KMS-11 (cell line): ENCODE data around the gene NKX2-2.

Experiments
- H2AFZ ChIP-seq: fragments of 200-600 bp; sonication (generic); 2 replicates; pipeline ENCODE4 v1.6.1; 2016; ENCODE audit warnings: antibody characterized with exemption, mixed run types, low read depth
- H3K27ac ChIP-seq: fragments of 200-600 bp; sonication (generic); 2 replicates; pipeline ENCODE4 v1.6.1; 2016; ENCODE audit warnings: mild to moderate bottlenecking, mixed run types
- H3K27me3 ChIP-seq: fragments of 200-600 bp; sonication (generic); 2 replicates; pipeline ENCODE4 v1.6.1; 2017; ENCODE audit warnings: mild to moderate bottlenecking, low read depth, mixed run types, moderate library complexity; ENCODE audit not compliant: insufficient read depth
- H3K36me3 ChIP-seq: fragments of 200-600 bp; sonication (generic); 2 replicates; pipeline ENCODE4 v1.6.1; 2017; ENCODE audit warnings: mild to moderate bottlenecking, mixed run types; ENCODE audit not compliant: insufficient read depth
- H3K4me1 ChIP-seq: fragments of 200-600 bp; sonication (generic); 2 replicates; pipeline ENCODE4 v1.6.1; 2016; ENCODE audit warnings: mild to moderate bottlenecking, low read depth, mixed run types; ENCODE audit not compliant: poor library complexity, severe bottlenecking
- H3K4me2 ChIP-seq: fragments of 200-600 bp; sonication (generic); 2 replicates; pipeline ENCODE4 v1.7.0; 2016; ENCODE audit warnings: mild to moderate bottlenecking, mixed run types
- H3K4me3 ChIP-seq: fragments of 200-600 bp; sonication (generic); IDR thresholded peaks from 2 replicates; pipeline ENCODE4 v1.6.1; 2017; ENCODE audit warnings: low read depth, low read length, mixed read lengths; ENCODE audit not compliant: insufficient read depth
- H3K79me2 ChIP-seq: fragments of 200-600 bp; sonication (generic); 2 replicates; pipeline ENCODE4 v1.6.1; 2016; ENCODE audit warnings: low read depth, mixed run types; ENCODE audit not compliant: insufficient read depth
- H3K9ac ChIP-seq: fragments of 200-600 bp; sonication (generic); 2 replicates; pipeline ENCODE4 v1.6.1; 2016; ENCODE audit warnings: mild to moderate bottlenecking, mixed run types
- H4K20me1 ChIP-seq: fragments of 200-600 bp; sonication (generic); 2 replicates; pipeline ENCODE4 v1.6.1; 2016; ENCODE audit warnings: mild to moderate bottlenecking, mixed run types; ENCODE audit not compliant: insufficient read depth
- TF ChIP-seq, protein P1 (sequence below): fragments of 200-600 bp; sonication (generic); conservative IDR thresholded peaks from 2 replicates; pipeline ENCODE4 v1.6.1; 2017; ENCODE audit warnings: low read depth, mild to moderate bottlenecking, antibody characterized with exemption, low read length, moderate library complexity, mixed read lengths

The NKX2-2 gene

DNA sequence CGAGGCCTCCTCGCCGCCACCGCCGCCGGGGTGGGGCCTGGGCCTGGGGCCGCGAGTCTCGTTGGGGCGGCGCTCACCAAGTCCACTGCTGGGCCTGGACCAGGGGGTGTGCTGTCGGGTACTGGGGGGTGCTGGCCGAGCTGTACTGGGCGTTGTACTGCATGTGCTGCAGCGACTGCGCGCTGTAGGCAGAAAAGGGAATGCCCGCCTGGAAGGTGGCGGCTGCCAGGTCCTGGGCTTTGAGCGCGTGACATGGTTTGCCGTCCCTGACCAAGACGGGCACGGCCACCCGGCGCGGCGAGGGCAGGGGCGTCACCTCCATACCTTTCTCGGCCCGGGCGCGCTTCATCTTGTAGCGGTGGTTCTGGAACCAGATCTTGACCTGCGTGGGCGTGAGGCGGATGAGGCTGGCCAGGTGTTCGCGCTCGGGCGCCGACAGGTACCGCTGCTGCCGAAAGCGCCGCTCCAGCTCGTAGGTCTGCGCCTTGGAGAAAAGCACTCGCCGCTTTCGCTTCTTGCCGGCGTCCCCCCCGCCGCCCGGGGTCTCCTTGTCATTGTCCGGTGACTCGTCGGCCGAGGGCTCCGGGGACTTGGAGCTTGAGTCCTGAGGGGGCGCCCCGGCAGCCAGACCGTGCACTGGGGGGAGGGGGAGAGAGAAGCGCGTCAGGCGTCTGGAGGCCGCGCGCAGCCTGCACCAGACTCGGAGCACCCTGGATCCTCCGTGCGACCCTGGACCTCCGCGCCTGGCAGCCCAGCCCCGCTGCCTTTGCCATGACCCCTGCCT, 1.8 kb downstream of the NKX2-2 start:
- Histone ChIP-seq H4K20me1 (no peaks in the 10 kb centered on the region), H3K27ac (no peak overlapping the region), H3K4me1 (no peaks in the 10 kb centered on the region), H3K9ac (no peak overlapping the region), H3K79me2 (no peaks in the 10 kb centered on the region), H2AFZ (no peak overlapping the region), H3K36me3 (no peaks in the 10 kb centered on the region), H3K4me2 (no peak overlapping the region), H3K27me3 (no peaks in the 10 kb centered on the region; the same call in 1 of the 2 replicates), H3K4me3 (no peak overlapping the region)
- TF ChIP-seq, protein P1, sequence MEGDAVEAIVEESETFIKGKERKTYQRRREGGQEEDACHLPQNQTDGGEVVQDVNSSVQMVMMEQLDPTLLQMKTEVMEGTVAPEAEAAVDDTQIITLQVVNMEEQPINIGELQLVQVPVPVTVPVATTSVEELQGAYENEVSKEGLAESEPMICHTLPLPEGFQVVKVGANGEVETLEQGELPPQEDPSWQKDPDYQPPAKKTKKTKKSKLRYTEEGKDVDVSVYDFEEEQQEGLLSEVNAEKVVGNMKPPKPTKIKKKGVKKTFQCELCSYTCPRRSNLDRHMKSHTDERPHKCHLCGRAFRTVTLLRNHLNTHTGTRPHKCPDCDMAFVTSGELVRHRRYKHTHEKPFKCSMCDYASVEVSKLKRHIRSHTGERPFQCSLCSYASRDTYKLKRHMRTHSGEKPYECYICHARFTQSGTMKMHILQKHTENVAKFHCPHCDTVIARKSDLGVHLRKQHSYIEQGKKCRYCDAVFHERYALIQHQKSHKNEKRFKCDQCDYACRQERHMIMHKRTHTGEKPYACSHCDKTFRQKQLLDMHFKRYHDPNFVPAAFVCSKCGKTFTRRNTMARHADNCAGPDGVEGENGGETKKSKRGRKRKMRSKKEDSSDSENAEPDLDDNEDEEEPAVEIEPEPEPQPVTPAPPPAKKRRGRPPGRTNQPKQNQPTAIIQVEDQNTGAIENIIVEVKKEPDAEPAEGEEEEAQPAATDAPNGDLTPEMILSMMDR, result no peak

DNA sequence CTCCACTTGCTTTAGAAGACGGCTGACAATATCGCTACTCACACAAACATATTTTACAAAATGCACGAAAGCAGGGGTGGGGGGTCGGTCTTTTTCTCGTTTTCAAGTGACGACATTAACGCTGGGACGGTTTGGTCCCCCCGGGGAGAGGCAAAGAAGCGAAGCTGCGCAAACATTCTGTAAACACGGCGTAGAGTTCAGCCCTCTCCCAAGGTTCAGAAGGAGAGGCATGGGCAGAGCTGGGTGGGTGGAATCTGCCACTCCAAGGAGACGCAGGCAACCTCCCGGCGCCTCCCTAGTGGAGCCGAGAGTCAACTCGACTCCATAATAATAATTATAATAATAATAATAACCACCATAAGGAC, 2.4 kb downstream of the NKX2-2 start:
- no peaks in the 10 kb centered on the region for H4K20me1 ChIP-seq
- no peak overlapping the region for H3K4me2 ChIP-seq
- H3K36me3 ChIP-seq, result no peaks in the 10 kb centered on the region
- H3K9ac ChIP-seq, result no peak overlapping the region
- H3K4me1 ChIP-seq, result no peaks in the 10 kb centered on the region
- no peak overlapping the region for H3K27ac ChIP-seq
- TF ChIP-seq, protein P1, result no peak
- no peak overlapping the region for H3K4me3 ChIP-seq
- no peak overlapping the region for H2AFZ ChIP-seq
- no peaks in the 10 kb centered on the region for H3K79me2 ChIP-seq
- no peaks in the 10 kb centered on the region; the same call in 1 of the 2 replicates for H3K27me3 ChIP-seq

DNA sequence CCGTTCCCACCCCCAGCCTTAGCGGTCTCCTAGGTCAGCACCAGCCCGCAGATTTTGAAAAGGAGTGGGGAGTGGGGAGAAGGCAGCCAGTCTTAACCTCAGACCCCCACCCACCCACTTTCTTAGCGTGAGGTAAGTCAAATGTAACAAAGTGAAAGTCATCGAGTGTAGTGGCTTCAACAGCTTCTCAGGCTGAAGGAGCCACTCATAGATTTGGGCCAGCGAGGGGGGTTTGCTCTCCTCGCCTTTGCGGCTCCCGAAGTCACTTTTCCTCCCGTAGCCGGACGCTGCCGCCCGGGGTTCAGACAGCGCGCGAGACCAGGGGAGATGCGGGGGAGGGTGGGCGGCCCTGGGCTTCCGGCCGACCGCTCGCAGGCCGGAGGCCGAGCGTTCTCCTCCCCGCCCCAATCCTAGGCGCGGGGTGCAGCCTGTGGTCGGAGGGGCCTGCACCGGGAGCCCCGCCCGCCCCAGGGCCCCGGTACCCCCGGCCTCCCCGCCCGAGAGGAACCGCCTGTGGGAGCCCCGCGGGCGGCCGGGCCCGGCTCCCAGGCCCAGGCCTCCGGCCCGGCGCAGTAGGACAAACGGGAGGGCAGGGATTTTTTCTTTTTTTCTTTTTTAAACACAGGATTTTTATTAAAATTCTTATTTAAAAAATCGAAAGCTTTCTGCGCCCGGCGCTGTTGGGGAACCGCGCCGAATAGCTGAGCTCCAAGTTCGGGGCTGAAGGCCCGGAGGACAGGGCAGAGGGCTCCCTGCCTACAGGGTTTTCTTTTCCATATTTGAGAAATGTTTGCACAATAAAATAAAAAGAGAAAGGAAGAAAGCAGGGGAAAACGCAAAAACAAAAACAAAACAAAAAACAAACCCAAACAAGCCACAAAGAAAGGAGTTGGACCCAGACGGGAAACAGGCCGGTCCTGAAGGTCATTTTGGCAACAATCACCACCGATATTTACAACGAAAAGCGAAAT, 3.2 kb downstream of the NKX2-2 start:
- no peaks in the 10 kb centered on the region; the same call in 1 of the 2 replicates for H3K27me3 ChIP-seq
- no peaks in the 10 kb centered on the region for H3K36me3 ChIP-seq
- TF ChIP-seq, protein P1, result no peak
- H2AFZ ChIP-seq, result no peak overlapping the region
- no peaks in the 10 kb centered on the region for H3K4me1 ChIP-seq
- no peak overlapping the region for H3K4me3 ChIP-seq
- H4K20me1 ChIP-seq, result no peaks in the 10 kb centered on the region
- H3K79me2 ChIP-seq, result no peaks in the 10 kb centered on the region
- H3K9ac ChIP-seq, result no peak overlapping the region
- no peak overlapping the region for H3K4me2 ChIP-seq
- H3K27ac ChIP-seq, result no peak overlapping the region

DNA sequence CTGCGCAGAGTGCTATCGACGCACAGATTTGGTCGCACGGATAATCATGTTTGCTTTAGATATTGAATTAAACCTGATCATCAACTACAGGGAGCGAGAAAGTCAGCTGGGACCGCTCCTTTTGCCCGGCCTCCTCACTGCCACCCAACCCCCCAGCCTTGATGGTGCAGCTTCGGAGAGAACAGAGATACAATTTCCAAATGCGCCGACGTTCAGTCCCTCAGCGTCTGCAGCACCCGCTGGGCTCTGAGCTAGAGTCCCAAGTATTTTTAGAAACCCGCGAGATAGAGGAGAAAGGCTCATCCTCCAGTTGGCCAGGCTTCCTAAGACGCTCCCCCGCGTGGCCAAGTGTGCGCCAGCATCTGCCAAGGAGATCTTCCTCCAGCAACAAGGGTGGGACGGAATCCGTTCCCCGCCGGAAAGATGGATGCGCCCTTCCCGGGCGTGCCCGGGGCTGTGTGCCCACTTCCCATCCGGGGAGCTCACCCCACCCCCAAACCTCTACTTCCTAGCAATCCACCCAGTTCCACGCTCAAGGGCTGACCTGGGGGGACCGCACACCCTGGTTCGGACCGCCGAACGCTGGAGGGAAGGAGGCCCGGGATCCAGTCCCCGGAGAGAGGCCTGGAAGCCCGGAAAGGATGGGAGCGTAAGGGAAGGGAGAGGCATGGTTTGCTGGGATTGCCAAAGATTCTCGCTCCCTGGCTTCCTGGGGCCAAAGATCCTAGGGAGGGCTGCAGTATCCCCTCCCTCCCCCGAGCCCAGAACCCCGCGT, 4.1 kb downstream of the NKX2-2 start:
- TF ChIP-seq, protein P1, result no peak
- Histone ChIP-seq H3K27ac (no peak overlapping the region), H4K20me1 (no peaks in the 10 kb centered on the region), H3K4me2 (no peak overlapping the region), H3K79me2 (no peaks in the 10 kb centered on the region), H3K27me3 (no peaks in the 10 kb centered on the region; the same call in 1 of the 2 replicates), H3K4me3 (no peak overlapping the region), H3K4me1 (peaks cover 3% of the 10 kb centered on the region), H3K9ac (no peak overlapping the region), H3K36me3 (no peaks in the 10 kb centered on the region), H2AFZ (no peak overlapping the region)
